ENCODE results near the gene TOP3B.
"Not testable (repeated sequence)": the region's sequence is repeated elsewhere in the genome, so short reads cannot be mapped to it uniquely, and the experiment has no call there.

DNA sequence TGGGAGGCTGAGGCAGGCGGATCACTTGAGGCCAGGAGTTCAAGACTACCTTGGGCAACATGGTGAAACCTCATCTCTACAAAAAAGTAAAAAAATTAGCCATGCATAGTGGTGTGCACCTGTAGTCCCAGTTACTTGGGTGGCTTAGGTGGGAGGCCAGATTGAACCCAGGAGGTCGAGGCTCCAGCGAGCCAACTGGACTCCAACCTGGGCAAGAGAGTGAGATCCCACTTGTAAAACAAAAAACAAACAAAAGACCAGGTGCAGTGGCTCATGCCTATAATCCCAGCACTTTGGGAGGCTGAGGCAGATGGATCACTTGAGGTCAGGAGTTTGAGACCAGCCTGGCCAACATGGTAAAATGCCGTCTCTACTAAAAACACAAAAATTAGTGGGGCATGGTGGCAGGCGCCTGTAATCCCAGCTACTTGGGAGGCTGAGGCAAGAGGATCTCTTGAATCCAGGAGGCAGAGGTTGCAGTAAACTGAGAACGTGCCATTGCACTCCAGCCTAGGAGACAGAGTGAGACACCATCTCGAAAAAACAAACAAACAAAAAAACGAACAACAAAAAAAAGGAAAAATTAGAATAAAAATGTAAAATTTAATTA, 68.4 kb downstream of the TOP3B start:
- TF ChIP-seq BACH2 (CRISPR knock-in tag; IDR thresholded peaks at IDR 0.05; ENCODE audit: borderline replicate concordance); ZFP3 (CRISPR knock-in tag; IDR thresholded peaks at IDR 0.05); RARB (CRISPR knock-in tag; IDR thresholded peaks at IDR 0.05); ZNF8 (CRISPR knock-in tag; IDR thresholded peaks at IDR 0.05); TCF4 (CRISPR knock-in tag; IDR thresholded peaks at IDR 0.05; ENCODE audit: borderline replicate concordance); ZC3H10 (CRISPR knock-in tag; IDR thresholded peaks at IDR 0.05); ZNF565 (CRISPR knock-in tag; conservative IDR thresholded peaks at IDR 0.05; ENCODE audit: low read depth); ISL1 (CRISPR knock-in tag; IDR thresholded peaks at IDR 0.05); CSDC2 (CRISPR knock-in tag; IDR thresholded peaks at IDR 0.05); ARNTL (CRISPR knock-in tag; IDR thresholded peaks at IDR 0.05; ENCODE audit: borderline replicate concordance, low read depth): not testable (repeated sequence)
- TF ChIP-seq, protein P1, sequence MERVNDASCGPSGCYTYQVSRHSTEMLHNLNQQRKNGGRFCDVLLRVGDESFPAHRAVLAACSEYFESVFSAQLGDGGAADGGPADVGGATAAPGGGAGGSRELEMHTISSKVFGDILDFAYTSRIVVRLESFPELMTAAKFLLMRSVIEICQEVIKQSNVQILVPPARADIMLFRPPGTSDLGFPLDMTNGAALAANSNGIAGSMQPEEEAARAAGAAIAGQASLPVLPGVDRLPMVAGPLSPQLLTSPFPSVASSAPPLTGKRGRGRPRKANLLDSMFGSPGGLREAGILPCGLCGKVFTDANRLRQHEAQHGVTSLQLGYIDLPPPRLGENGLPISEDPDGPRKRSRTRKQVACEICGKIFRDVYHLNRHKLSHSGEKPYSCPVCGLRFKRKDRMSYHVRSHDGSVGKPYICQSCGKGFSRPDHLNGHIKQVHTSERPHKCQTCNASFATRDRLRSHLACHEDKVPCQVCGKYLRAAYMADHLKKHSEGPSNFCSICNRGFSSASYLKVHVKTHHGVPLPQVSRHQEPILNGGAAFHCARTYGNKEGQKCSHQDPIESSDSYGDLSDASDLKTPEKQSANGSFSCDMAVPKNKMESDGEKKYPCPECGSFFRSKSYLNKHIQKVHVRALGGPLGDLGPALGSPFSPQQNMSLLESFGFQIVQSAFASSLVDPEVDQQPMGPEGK (CRISPR knock-in tag; IDR thresholded peaks at IDR 0.05; ENCODE audit: borderline replicate concordance) = not testable (repeated sequence)
- TF ChIP-seq, protein P2, sequence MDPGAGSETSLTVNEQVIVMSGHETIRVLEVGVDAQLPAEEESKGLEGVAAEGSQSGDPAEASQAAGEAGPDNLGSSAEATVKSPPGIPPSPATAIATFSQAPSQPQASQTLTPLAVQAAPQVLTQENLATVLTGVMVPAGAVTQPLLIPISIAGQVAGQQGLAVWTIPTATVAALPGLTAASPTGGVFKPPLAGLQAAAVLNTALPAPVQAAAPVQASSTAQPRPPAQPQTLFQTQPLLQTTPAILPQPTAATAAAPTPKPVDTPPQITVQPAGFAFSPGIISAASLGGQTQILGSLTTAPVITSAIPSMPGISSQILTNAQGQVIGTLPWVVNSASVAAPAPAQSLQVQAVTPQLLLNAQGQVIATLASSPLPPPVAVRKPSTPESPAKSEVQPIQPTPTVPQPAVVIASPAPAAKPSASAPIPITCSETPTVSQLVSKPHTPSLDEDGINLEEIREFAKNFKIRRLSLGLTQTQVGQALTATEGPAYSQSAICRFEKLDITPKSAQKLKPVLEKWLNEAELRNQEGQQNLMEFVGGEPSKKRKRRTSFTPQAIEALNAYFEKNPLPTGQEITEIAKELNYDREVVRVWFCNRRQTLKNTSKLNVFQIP (CRISPR knock-in tag; IDR thresholded peaks at IDR 0.05; ENCODE audit: borderline replicate concordance, low read depth) = not testable (repeated sequence)

All from SK-N-SH treated with all-trans-retinoic acid at 6 μM for 48 hours (cell line).